K562 (cell line): ENCODE results near the gene C2orf42. TPM values are rescaled to one million over a fixed set of nuclear protein-coding genes. Genes with fewer than 3 reads are reported as not detected.

ENCODE experiments used
- ATF7 ChIP-seq: fragments of 450-650 bp; IDR thresholded peaks from 2 replicates; pipeline ENCODE4 v1.7.1; 2014; ENCODE audit warnings: mild to moderate bottlenecking, moderate library complexity
- CBFB ChIP-seq: sonication (generic); formaldehyde crosslinking; IDR thresholded peaks from 2 replicates; pipeline ENCODE4 v1.4.0; 2020; ENCODE audit warnings: mild to moderate bottlenecking, missing genetic modification reagents
- E4F1 ChIP-seq: fragments of 250-450 bp; sonication (Bioruptor Pico); IDR thresholded peaks from 2 replicates; pipeline ENCODE4 v1.5.0; 2021; ENCODE audit warnings: mild to moderate bottlenecking, borderline replicate concordance
- FOXJ2 ChIP-seq: fragments of 200-800 bp; sonication (Bioruptor generic); IDR thresholded peaks from 2 replicates; pipeline ENCODE4 v1.6.1; 2016; ENCODE audit warnings: missing genetic modification characterization, missing compliant biosample characterization
- HDAC3 ChIP-seq: fragments of 450-650 bp; IDR thresholded peaks from 2 replicates; pipeline ENCODE4 v1.6.1; 2018; ENCODE audit warnings: borderline replicate concordance, mild to moderate bottlenecking, moderate library complexity; ENCODE audit not compliant: partially characterized antibody
- HLTF ChIP-seq: fragments of 450-650 bp; IDR thresholded peaks from 2 replicates; pipeline ENCODE4 v1.6.1; 2016
- HMG20B ChIP-seq: fragments of 250-450 bp; sonication (Bioruptor Pico); IDR thresholded peaks from 2 replicates; pipeline ENCODE4 v1.5.0; 2021; ENCODE audit warnings: mild to moderate bottlenecking
- NR2F6 ChIP-seq: fragments of 450-650 bp; formaldehyde crosslinking; IDR thresholded peaks from 2 replicates; pipeline ENCODE4 v1.4.0; 2020; ENCODE audit warnings: mild to moderate bottlenecking
- POLR2AphosphoS5 ChIP-seq: IDR thresholded peaks from 2 replicates; pipeline ENCODE4 v1.6.1; 2011; ENCODE audit warnings: mild to moderate bottlenecking, low read depth, low read length, moderate library complexity; ENCODE audit not compliant: control insufficient read depth, insufficient read depth
- PTRF ChIP-seq: fragments of 450-650 bp; IDR thresholded peaks from 2 replicates; pipeline ENCODE4 v1.6.1; 2016; ENCODE audit warnings: mild to moderate bottlenecking, missing genetic modification characterization, missing compliant biosample characterization
- RFX5 ChIP-seq: IDR thresholded peaks from 2 replicates; pipeline ENCODE4 v1.6.1; 2011; ENCODE audit warnings: low read depth, mild to moderate bottlenecking, improper control_type of control experiment, low read length
- SMAD2 ChIP-seq: fragments of 150-350 bp; IDR thresholded peaks from 2 replicates; pipeline ENCODE4 v1.6.1; 2014; ENCODE audit warnings: low read depth, mild to moderate bottlenecking, low read length
- SMARCA4 ChIP-seq: fragments of 450-650 bp; IDR thresholded peaks from 2 replicates; pipeline ENCODE4 v1.6.1; 2016
- TAF9B ChIP-seq: fragments of 450-650 bp; IDR thresholded peaks from 2 replicates; pipeline ENCODE4 v1.6.1; 2018; ENCODE audit warnings: mild to moderate bottlenecking; ENCODE audit not compliant: partially characterized antibody
- TFE3 ChIP-seq: fragments of 450-650 bp; formaldehyde crosslinking; IDR thresholded peaks from 2 replicates; pipeline ENCODE4 v1.4.0; 2020; ENCODE audit warnings: mild to moderate bottlenecking, mixed read lengths
- TSC22D4 ChIP-seq: fragments of 450-650 bp; IDR thresholded peaks from 2 replicates; pipeline ENCODE4 v1.6.1; 2016; ENCODE audit warnings: missing genetic modification characterization, missing biosample characterization, control low read depth
- TSHZ1 ChIP-seq: fragments of 250-450 bp; sonication (Bioruptor Pico); IDR thresholded peaks from 2 replicates; pipeline ENCODE4 v1.4.0; 2020; ENCODE audit warnings: mild to moderate bottlenecking, moderate library complexity
- ZBED1 ChIP-seq: IDR thresholded peaks from 2 replicates; pipeline ENCODE4 v1.6.1; 2014
- ZBTB26 ChIP-seq: fragments of 450-650 bp; formaldehyde crosslinking; IDR thresholded peaks from 2 replicates; pipeline ENCODE4 v1.4.0; 2022; ENCODE audit warnings: missing genetic modification characterization
- ZNF12 ChIP-seq: sonication (generic); formaldehyde crosslinking; IDR thresholded peaks from 2 replicates; pipeline ENCODE4 v1.4.0; 2020; ENCODE audit warnings: mild to moderate bottlenecking, missing genetic modification reagents
- ZNF707 ChIP-seq: fragments of 250-450 bp; sonication (Bioruptor Pico); conservative IDR thresholded peaks from 2 replicates; pipeline ENCODE4 v1.8.0; 2022; ENCODE audit warnings: inconsistent platforms, mild to moderate bottlenecking, moderate library complexity
- polyA plus RNA-seq, 8 experiments: library from polyadenylated mRNA; depleted of rRNA in 4 of 8; stranded (reverse) in 5 of 8; unstranded in 3 of 8; fragments of >200 nt; fragmentation: Nextera tagmentation in 2 of 8; fragmentation: Illumina TruSeq in 1 of 8; extraction: Ambion mirVana in 2 of 8; extraction: Trizol in 1 of 8; gene quantifications; 2 replicates each; pipeline versions ENCODE4 v1.2.1 to v1.2.3, GENCODE V29; 2011 to 2014; ENCODE audit warnings: inconsistent platforms in 1 of 8, missing spikeins in 1 of 8
- total RNA-seq, 7 experiments: library from RNA; depleted of rRNA in 6 of 7; stranded (reverse); fragments of >200 nt in 6 of 7; fragmentation: Illumina TruSeq in 2 of 7; extraction: Trizol in 2 of 7; gene quantifications; 2 replicates each; pipeline versions ENCODE4 v1.2.1 to v1.2.3, GENCODE V29; 2011 to 2021; ENCODE audit warnings: low replicate concordance in 1 of 7

The C2orf42 gene
- total and polyA plus RNA-seq, 9 of the 15 experiments (the other 6 are each of a cell fraction or from before 2014, with no cell fraction given), result 4.6 to 10.9 (median 7.5) TPM

GRCh38 chr2:70190418-70191243 is at the start of gene C2orf42 (continued):
- TF ChIP-seq ZBTB26 (CRISPR knock-in tag) (0 out of 2 replicates have a peak, but pooled peaks have one; percentile 46), ZNF12 (CRISPR knock-in tag) (no peak), ATF7 (peak; percentile 68; the same call in 1 of the 2 replicates), SMAD2 (no peak), HMG20B (CRISPR knock-in tag) (no peak), TAF9B (peak; percentile 80), ZBED1 (no peak), HDAC3 (no peak), TSC22D4 (no peak), TSHZ1 (CRISPR knock-in tag) (no peak), POLR2AphosphoS5 (peak; percentile 86), PTRF (tag) (no peak), TFE3 (no peak), HLTF (0 out of 2 replicates have a peak, but pooled peaks have one; percentile 2), CBFB (CRISPR knock-in tag) (peak; percentile 90), E4F1 (CRISPR knock-in tag) (no peak), FOXJ2 (no peak), RFX5 (no peak), ZNF707 (CRISPR knock-in tag) (no peak), SMARCA4 (no peak; the same call in 1 of the 2 replicates), NR2F6 (CRISPR knock-in tag) (no peak)
